Keratinocyte (primary cell): ENCODE measurements around the gene CD4. TPM values are rescaled to one million over a fixed set of nuclear protein-coding genes. Genes with fewer than 3 reads are reported as not detected.

Experiments used
- DNase-seq: peaks from one replicate; pipeline ENCODE4 v3.0.0-alpha.2; 2011; ENCODE audit warnings: low read depth, missing footprints, low spot score
- FAIRE-seq: peaks from 2 replicates; lab custom pipeline; 2011; peaks lifted over from hg19 to GRCh38; lab: Jason Lieb, UNC
- H2AFZ ChIP-seq: 2 replicates; pipeline ENCODE4 v1.6.0; 2012; ENCODE audit warnings: low read length, control low read depth, inconsistent platforms; ENCODE audit not compliant: control insufficient read depth
- H3K27ac ChIP-seq: 2 replicates; pipeline ENCODE4 v1.5.1; 2011; ENCODE audit warnings: low read length; ENCODE audit not compliant: control insufficient read depth, insufficient read depth
- H3K27me3 ChIP-seq: 3 replicates; pipeline ENCODE4 v1.6.0; 2011; ENCODE audit warnings: low read length; ENCODE audit not compliant: control insufficient read depth, insufficient read depth; ENCODE audit errors: extremely low read depth
- H3K36me3 ChIP-seq, 2 experiments: 2 replicates in 1 of 2; 3 replicates in 1 of 2; pipeline ENCODE4 v1.5.1; 2011; ENCODE audit warnings: low read length in 2 of 2, mild to moderate bottlenecking in 1 of 2; ENCODE audit not compliant: control insufficient read depth in 2 of 2, insufficient read depth in 2 of 2; ENCODE audit errors: extremely low read depth in 1 of 2
- H3K4me1 ChIP-seq: 3 replicates; pipeline ENCODE4 v1.5.1; 2011; ENCODE audit warnings: low read length; ENCODE audit not compliant: control insufficient read depth, insufficient read depth; ENCODE audit errors: extremely low read depth
- H3K4me2 ChIP-seq: 3 replicates; pipeline ENCODE4 v1.6.0; 2011; ENCODE audit warnings: low read depth, low read length; ENCODE audit not compliant: control insufficient read depth, insufficient read depth; ENCODE audit errors: extremely low read depth
- H3K4me3 ChIP-seq, 3 experiments: fragments of 200-600 bp in 1 of 3; sonication (generic) in 1 of 3; 2 replicates in 2 of 3; 3 replicates in 1 of 3; pipeline ENCODE4 v1.5.1; 2011 to 2016; ENCODE audit warnings: low read length in 3 of 3, mild to moderate bottlenecking in 3 of 3, control low read depth in 2 of 3, inconsistent platforms in 1 of 3, low read depth in 1 of 3, mixed read lengths in 1 of 3, mixed run types in 1 of 3, moderate library complexity in 1 of 3; ENCODE audit not compliant: control insufficient read depth in 2 of 3, insufficient read depth in 2 of 3; ENCODE audit errors: extremely low read depth in 1 of 3
- H3K79me2 ChIP-seq: 2 replicates; pipeline ENCODE4 v1.6.0; 2012; ENCODE audit warnings: low read length; ENCODE audit not compliant: control insufficient read depth, insufficient read depth
- H3K9ac ChIP-seq: 3 replicates; pipeline ENCODE4 v1.6.0; 2011; ENCODE audit warnings: low read length; ENCODE audit not compliant: control insufficient read depth, insufficient read depth; ENCODE audit errors: extremely low read depth
- H3K9me1 ChIP-seq: 3 replicates; pipeline ENCODE4 v1.6.0; 2011; ENCODE audit warnings: low read length; ENCODE audit not compliant: control insufficient read depth, insufficient read depth; ENCODE audit errors: extremely low read depth
- H3K9me3 ChIP-seq: 2 replicates; pipeline ENCODE4 v1.5.1; 2012; ENCODE audit warnings: low read depth, low read length; ENCODE audit not compliant: control insufficient read depth
- H4K20me1 ChIP-seq: 3 replicates; pipeline ENCODE4 v1.6.0; 2011; ENCODE audit warnings: low read length; ENCODE audit not compliant: control insufficient read depth, insufficient read depth; ENCODE audit errors: extremely low read depth
- CTCF ChIP-seq, 3 experiments: IDR thresholded peaks in 1 of 3; conservative IDR thresholded peaks in 1 of 3; optimal IDR thresholded peaks in 1 of 3; 2 replicates in 2 of 3; 3 replicates in 1 of 3; pipeline versions ENCODE3 to v1.5.1; 2011; ENCODE audit warnings: low read length in 3 of 3, mild to moderate bottlenecking in 3 of 3, moderate library complexity in 2 of 3, control low read depth in 1 of 3, inconsistent platforms in 1 of 3; ENCODE audit not compliant: insufficient read depth in 2 of 3; ENCODE audit errors: extremely low read depth in 1 of 3
- EZH2 ChIP-seq: IDR thresholded peaks from one replicate; pipeline ENCODE4 v1.6.1; 2012; ENCODE audit warnings: inconsistent platforms, mild to moderate bottlenecking, low read length, moderate library complexity
- dilution Hi-C: fragments of 300-500 bp; cut with MboI; formaldehyde crosslinking; loops from one replicate; pipeline ENCODE4 v1.7.0; 2020; ENCODE audit warnings: low sequenced_read_pairs; ENCODE audit not compliant: extremely low pct_ligation_motif_present
- polyA plus RNA-seq, 5 experiments: library from polyadenylated mRNA; depleted of rRNA in 3 of 5; stranded (reverse) in 3 of 5; stranded (forward) in 1 of 5; unstranded in 1 of 5; fragments of >200 nt; gene quantifications; 1 replicate in 1 of 5; 2 replicates in 3 of 5; 3 replicates in 1 of 5; pipeline versions ENCODE4 v1.2.1 to v1.2.3, GENCODE V29; 2011 to 2012; ENCODE audit warnings: missing spikeins in 2 of 5, low read depth in 1 of 5, low replicate concordance in 1 of 5

Gene CD4
- polyA plus RNA-seq, 1 donor (not counting 4 experiments of a cell fraction or from before 2014, with no cell fraction given): 0.01 TPM

DNA sequence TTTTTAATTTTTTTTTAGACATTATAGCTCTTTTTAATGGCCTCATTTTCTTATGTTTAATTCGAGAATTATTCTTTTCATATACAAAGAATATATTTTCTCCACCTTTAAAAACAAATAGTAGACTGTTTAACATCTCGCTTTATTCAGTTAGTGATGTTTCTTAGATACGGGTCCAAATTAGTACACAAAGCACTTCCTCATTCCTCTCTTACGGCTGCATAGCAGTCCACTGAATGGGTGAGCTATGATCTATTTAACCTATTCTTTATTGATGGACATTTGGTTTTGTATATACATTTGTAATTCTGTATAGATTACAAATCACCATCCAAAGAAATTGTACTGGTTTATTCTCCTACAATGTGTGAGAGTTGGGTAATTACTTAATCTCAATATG, 24.0 kb downstream of the CD4 start:
- Histone ChIP-seq H2AFZ (no peak overlapping the region), H3K4me2 (no peak overlapping the region), H3K27me3 (peaks cover 25% of the 10 kb centered on the region), H3K36me3 (no peaks in the 10 kb centered on the region), H3K79me2 (no peaks in the 10 kb centered on the region), H3K4me1 (no peaks in the 10 kb centered on the region), H3K27ac (no peak overlapping the region), H3K9ac (no peak overlapping the region), H3K9me3 (no peaks in the 10 kb centered on the region), H3K4me3 (no peak overlapping the region), H4K20me1 (no peaks in the 10 kb centered on the region), H3K9me1 (no peaks in the 10 kb centered on the region)
- FAIRE-seq: no peak
- DNase-seq: no peak
- TF ChIP-seq EZH2: no peak
- no peak for TF ChIP-seq CTCF (optimal IDR thresholded peaks at IDR 0.05 in 1 of 3, IDR thresholded peaks at IDR 0.05 in 1 of 3, conservative IDR thresholded peaks at IDR 0.05 in 1 of 3; ENCODE audit: extremely low read depth in 1 of 3, insufficient read depth in 2 of 3, low read length in 3 of 3)
- dilution Hi-C loops: no loop called here

DNA sequence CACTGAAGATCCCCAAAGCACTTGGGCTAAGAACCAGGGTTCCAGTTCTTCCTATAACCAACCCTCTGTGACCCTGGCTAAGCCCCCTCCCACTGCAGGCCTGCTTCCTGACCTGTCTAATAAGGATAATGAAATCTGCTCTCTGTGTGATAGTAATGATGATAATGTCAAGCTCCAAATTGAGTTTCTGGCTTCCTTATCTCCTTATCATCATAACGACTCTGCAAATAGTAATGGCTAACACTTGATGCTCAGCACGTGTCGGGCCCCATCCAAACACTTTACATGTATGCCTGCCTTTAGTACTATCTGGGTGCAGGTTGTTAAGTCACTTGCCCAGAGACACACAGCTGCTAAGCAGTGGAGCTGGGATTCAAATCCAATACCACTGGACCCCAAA, 27.3 kb downstream of the CD4 start:
- Histone ChIP-seq H3K4me3 (no peak overlapping the region), H3K9ac (no peak overlapping the region), H3K27me3 (peaks cover 40% of the 10 kb centered on the region), H3K79me2 (no peaks in the 10 kb centered on the region), H3K4me2 (no peak overlapping the region), H3K4me1 (no peaks in the 10 kb centered on the region), H3K9me1 (no peaks in the 10 kb centered on the region), H3K27ac (no peak overlapping the region), H4K20me1 (no peaks in the 10 kb centered on the region), H3K36me3 (no peaks in the 10 kb centered on the region), H2AFZ (no peak overlapping the region), H3K9me3 (no peaks in the 10 kb centered on the region)
- TF ChIP-seq EZH2 (no peak), CTCF (optimal IDR thresholded peaks at IDR 0.05 in 1 of 3, IDR thresholded peaks at IDR 0.05 in 1 of 3, conservative IDR thresholded peaks at IDR 0.05 in 1 of 3; ENCODE audit: extremely low read depth in 1 of 3, insufficient read depth in 2 of 3, low read length in 3 of 3) (no peak)
- DNase-seq (no peak), FAIRE-seq (no peak)
- dilution Hi-C loops: no loop called here
